HG03342 (cell line): Measurements from ENCODE around the gene WDR37.
"Not testable (repeated sequence)": the region's sequence is repeated elsewhere in the genome, so short reads cannot be mapped to it uniquely, and the experiment has no call there.

Experiments
- ATAC-seq: cut with Tn5 transposase; IDR thresholded peaks from one replicate; pipeline ENCODE4 v1.9.1; 2021; ENCODE audit warnings: mild to moderate bottlenecking, moderate library complexity; ENCODE audit not compliant: unreplicated experiment

The WDR37 gene

GRCh38 chr10:1149793-1150637, 93.8 kb downstream of the WDR37 start:
- no peak for ATAC-seq

GRCh38 chr10:1150638-1150955, 94.4 kb downstream of the WDR37 start:
- ATAC-seq = no peak

- ATAC-seq = no peak
Observed at GRCh38 chr10:1151076-1152033, 95.2 kb downstream of the WDR37 start.

- no peak for ATAC-seq
Observed at GRCh38 chr10:1152386-1153250, 96.4 kb downstream of the WDR37 start.

GRCh38 chr10:1153251-1153763, 97.1 kb downstream of the WDR37 start:
- ATAC-seq = no peak

- ATAC-seq = no peak
Observed at GRCh38 chr10:1153805-1154351, 97.7 kb downstream of the WDR37 start.

- ATAC-seq = no peak
Observed at GRCh38 chr10:1154531-1155295, 98.5 kb downstream of the WDR37 start.

- no peak for ATAC-seq
Observed at GRCh38 chr10:1155791-1156615, 99.8 kb downstream of the WDR37 start.

- no peak for ATAC-seq
Observed at GRCh38 chr10:1156616-1156886, 100.4 kb downstream of the WDR37 start.

GRCh38 chr10:1156921-1157614, 100.9 kb downstream of the WDR37 start:
- no peak for ATAC-seq

- ATAC-seq = no peak
Observed at GRCh38 chr10:1157615-1157933, 101.4 kb downstream of the WDR37 start.

GRCh38 chr10:1158066-1158465, 101.9 kb downstream of the WDR37 start:
- ATAC-seq = no peak

- ATAC-seq = not testable (repeated sequence)
Observed at GRCh38 chr10:1158536-1158935, 102.4 kb downstream of the WDR37 start.

- ATAC-seq = no peak
Observed at GRCh38 chr10:1159131-1160061, 103.2 kb downstream of the WDR37 start.

GRCh38 chr10:1160561-1161314, 104.6 kb downstream of the WDR37 start:
- no peak for ATAC-seq

- not testable (repeated sequence) for ATAC-seq
Observed at GRCh38 chr10:1161315-1161673, 105.1 kb downstream of the WDR37 start.
